Neural progenitor cell (in vitro differentiated cells): ENCODE results near the gene TSPOAP1.

Source experiments
- EZH2 ChIP-seq: fragments of 200-600 bp; sonication (generic); IDR thresholded peaks from 2 replicates; pipeline ENCODE4 v1.6.1; 2017; ENCODE audit warnings: antibody characterized with exemption, mild to moderate bottlenecking, moderate library complexity
- TF ChIP-seq, protein P1 (sequence below): fragments of 200-600 bp; sonication (generic); IDR thresholded peaks from 2 replicates; pipeline ENCODE4 v1.5.1; 2017; ENCODE audit warnings: antibody characterized with exemption, mild to moderate bottlenecking

DNA sequence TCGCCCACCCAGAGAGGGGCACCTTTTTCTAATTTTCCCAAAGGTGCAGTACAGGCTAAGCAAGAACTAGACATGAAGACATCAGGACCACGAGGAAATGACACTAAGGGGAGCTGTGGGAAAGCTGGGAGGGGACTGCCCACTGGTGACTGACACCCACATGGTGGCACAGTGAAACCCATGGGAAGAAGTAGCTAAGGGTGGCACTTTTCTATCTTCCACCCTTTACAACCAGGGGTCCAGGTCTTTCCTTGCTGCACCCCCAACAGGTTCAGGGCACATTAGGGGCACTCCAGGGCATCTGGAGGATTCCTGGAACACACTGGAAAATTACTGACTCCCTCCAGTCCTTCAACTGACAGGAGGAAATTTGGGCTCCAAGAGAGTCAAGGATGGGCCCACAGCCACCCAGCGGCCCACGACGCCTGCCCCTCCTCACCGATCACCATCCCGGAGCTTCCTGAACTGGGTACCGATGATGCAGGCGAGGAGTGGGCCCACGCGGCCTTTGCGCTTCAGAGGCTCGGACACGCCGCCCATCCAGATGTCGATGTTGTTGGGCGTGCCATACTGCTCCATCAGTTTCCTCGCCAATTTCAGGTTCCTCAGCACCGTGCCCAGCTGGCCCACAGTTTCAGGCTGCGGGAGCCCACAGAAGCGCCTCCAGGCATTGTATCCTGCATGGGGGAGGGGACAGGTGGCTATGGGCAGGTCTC lies 57.2 kb downstream of the TSPOAP1 start:
- TF ChIP-seq, protein P1, sequence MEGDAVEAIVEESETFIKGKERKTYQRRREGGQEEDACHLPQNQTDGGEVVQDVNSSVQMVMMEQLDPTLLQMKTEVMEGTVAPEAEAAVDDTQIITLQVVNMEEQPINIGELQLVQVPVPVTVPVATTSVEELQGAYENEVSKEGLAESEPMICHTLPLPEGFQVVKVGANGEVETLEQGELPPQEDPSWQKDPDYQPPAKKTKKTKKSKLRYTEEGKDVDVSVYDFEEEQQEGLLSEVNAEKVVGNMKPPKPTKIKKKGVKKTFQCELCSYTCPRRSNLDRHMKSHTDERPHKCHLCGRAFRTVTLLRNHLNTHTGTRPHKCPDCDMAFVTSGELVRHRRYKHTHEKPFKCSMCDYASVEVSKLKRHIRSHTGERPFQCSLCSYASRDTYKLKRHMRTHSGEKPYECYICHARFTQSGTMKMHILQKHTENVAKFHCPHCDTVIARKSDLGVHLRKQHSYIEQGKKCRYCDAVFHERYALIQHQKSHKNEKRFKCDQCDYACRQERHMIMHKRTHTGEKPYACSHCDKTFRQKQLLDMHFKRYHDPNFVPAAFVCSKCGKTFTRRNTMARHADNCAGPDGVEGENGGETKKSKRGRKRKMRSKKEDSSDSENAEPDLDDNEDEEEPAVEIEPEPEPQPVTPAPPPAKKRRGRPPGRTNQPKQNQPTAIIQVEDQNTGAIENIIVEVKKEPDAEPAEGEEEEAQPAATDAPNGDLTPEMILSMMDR = no peak
- no peak for TF ChIP-seq EZH2
